Lower lobe of right lung (tissue), 2 donors: ENCODE results near the gene MASP1. TPM values are rescaled to one million over a fixed set of nuclear protein-coding genes. Genes with fewer than 3 reads are reported as not detected.

Experiments used
- ATAC-seq, 2 donors: fragments of 200-7000 bp; cut with Tn5 transposase; one replicate each; pipeline ENCODE4 v1.9.1; 2020 to 2022; ENCODE audit warnings: mild to moderate bottlenecking in 2 of 2, moderate library complexity in 2 of 2
- DNase-seq: peaks from one replicate; pipeline ENCODE4 v3.0.0-alpha.2; 2020
- H3K27ac ChIP-seq: fragments of 200-600 bp; one replicate; pipeline ENCODE4 v1.8.0; 2022
- H3K27me3 ChIP-seq: fragments of 200-600 bp; one replicate; pipeline ENCODE4 v1.8.0; 2022; ENCODE audit warnings: low read depth
- H3K36me3 ChIP-seq: fragments of 200-600 bp; one replicate; pipeline ENCODE4 v1.8.0; 2022; ENCODE audit warnings: mild to moderate bottlenecking
- H3K4me1 ChIP-seq: fragments of 200-600 bp; one replicate; pipeline ENCODE4 v1.8.0; 2022
- H3K4me3 ChIP-seq: fragments of 200-600 bp; one replicate; pipeline ENCODE4 v1.8.0; 2022; ENCODE audit warnings: mild to moderate bottlenecking
- H3K9me3 ChIP-seq: fragments of 200-600 bp; one replicate; pipeline ENCODE4 v1.8.0; 2022
- intact Hi-C: fragments of 100-400 bp; cut with DNase I; formaldehyde crosslinking; loops from one replicate; pipeline ENCODE4 v1.11.0; 2022
- total RNA-seq: library from RNA; stranded (reverse); fragmentation: NEBNext Ultra II Directional; extraction: Animal tissue kit (Norgen Biotek cat#: 25700); gene quantifications from one replicate; pipeline ENCODE4 v1.2.1, GENCODE V29; 2021
- TF ChIP-seq, protein P1 (sequence below): fragments of 200-600 bp; IDR thresholded peaks from one replicate; pipeline ENCODE4 v1.8.0; 2022; ENCODE audit warnings: antibody characterized with exemption, mild to moderate bottlenecking
- donor health status: DM: no; HTN: yes; CAD: no; lungs with severe emphysema.

Gene MASP1
- total RNA-seq, 1 donor from 2014 or later, result 4.3 TPM

DNA sequence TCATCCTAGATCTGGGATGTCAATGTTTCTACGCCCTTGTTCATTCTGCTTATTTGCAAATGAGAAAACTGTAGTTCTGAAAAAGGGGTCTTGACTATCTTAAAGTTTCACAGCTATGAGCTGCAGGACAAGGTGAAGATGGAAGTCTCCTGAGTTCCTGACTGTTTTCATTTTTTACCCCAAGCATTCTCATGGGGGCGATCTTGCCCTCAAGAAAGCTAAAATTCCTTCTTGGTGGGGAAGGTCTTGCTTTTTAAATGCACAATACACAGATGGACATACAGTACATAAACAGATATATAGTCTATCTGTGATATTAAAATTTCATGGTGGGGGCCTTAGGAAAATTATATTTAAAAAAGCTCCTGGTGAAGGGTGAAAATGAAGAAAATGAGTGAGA lies 32.4 kb downstream of the MASP1 start:
- H3K4me3 ChIP-seq, result no peak overlapping the region
- DNase-seq (no peak), ATAC-seq (no peak)
- H3K27me3 ChIP-seq, result no peaks in the 10 kb centered on the region
- H3K9me3 ChIP-seq, result no peaks in the 10 kb centered on the region
- H3K4me1 ChIP-seq, result peaks cover 8% of the 10 kb centered on the region
- H3K36me3 ChIP-seq, result no peaks in the 10 kb centered on the region
- TF ChIP-seq, protein P1, sequence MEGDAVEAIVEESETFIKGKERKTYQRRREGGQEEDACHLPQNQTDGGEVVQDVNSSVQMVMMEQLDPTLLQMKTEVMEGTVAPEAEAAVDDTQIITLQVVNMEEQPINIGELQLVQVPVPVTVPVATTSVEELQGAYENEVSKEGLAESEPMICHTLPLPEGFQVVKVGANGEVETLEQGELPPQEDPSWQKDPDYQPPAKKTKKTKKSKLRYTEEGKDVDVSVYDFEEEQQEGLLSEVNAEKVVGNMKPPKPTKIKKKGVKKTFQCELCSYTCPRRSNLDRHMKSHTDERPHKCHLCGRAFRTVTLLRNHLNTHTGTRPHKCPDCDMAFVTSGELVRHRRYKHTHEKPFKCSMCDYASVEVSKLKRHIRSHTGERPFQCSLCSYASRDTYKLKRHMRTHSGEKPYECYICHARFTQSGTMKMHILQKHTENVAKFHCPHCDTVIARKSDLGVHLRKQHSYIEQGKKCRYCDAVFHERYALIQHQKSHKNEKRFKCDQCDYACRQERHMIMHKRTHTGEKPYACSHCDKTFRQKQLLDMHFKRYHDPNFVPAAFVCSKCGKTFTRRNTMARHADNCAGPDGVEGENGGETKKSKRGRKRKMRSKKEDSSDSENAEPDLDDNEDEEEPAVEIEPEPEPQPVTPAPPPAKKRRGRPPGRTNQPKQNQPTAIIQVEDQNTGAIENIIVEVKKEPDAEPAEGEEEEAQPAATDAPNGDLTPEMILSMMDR, result no peak
- intact Hi-C loops, result no loop called here
- no peak overlapping the region for H3K27ac ChIP-seq

DNA sequence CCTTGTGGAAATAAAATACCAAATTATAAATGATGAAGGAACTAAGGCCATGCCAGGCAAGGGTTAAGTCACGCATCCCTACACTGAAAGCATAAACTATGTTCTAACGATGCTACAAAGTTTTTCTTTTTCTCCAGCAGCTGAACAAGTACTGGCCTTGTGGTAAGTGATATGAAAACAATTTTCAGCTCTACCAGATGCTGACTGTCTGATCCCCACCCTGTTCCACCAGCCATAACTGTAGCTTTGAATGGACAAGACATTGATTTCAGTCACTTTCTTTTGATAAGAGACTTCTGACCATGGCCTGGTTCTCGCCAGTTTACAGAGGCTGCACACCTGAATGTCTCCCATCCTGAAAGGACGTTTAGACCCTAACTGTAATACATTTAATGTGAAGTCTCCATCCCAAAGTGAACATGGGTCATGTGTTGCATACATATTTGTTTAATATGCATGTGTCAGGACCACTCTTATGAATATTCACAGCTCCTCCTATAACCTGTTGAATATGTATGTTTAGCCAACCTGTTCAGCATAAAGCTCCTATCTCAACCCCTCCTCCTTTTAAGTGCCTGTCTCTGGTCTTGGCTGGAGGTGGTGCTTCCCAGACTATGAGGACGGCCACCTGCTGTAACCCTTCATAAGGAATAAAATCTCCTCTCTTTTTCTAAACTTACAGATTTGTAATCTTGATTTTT lies 33.4 kb downstream of the MASP1 start:
- DNase-seq (no peak), ATAC-seq (no peak)
- Histone ChIP-seq H3K27me3 (no peaks in the 10 kb centered on the region), H3K36me3 (no peaks in the 10 kb centered on the region), H3K4me3 (no peak overlapping the region), H3K4me1 (no peaks in the 10 kb centered on the region), H3K27ac (no peak overlapping the region), H3K9me3 (no peaks in the 10 kb centered on the region)
- intact Hi-C loops, result no loop called here
- TF ChIP-seq, protein P1, result no peak

DNA sequence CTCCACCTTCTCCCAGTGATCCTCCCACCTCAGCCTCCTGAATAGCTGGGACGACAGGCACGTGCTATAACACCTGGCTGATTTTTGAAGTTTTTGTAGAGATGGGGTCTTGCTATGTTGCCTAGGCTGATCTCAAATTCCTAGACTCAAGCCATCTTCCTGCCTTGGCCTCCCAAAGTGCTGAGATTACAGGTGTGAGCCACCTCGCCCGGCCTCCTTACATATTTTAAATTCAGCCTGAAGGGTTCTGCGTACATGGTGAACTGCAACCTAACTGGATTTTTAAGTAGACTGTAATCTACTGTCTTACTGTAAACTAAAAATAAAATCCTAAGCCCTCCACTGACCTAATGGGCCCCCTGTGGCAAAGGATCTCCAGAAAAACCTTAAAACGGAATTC lies 34.1 kb downstream of the MASP1 start:
- Histone ChIP-seq H3K27ac (no peak overlapping the region), H3K9me3 (no peaks in the 10 kb centered on the region), H3K27me3 (no peaks in the 10 kb centered on the region), H3K36me3 (no peaks in the 10 kb centered on the region), H3K4me1 (no peaks in the 10 kb centered on the region), H3K4me3 (no peak overlapping the region)
- ATAC-seq (no peak), DNase-seq (no peak)
- TF ChIP-seq, protein P1, result no peak
- intact Hi-C loops, result no loop called here

DNA sequence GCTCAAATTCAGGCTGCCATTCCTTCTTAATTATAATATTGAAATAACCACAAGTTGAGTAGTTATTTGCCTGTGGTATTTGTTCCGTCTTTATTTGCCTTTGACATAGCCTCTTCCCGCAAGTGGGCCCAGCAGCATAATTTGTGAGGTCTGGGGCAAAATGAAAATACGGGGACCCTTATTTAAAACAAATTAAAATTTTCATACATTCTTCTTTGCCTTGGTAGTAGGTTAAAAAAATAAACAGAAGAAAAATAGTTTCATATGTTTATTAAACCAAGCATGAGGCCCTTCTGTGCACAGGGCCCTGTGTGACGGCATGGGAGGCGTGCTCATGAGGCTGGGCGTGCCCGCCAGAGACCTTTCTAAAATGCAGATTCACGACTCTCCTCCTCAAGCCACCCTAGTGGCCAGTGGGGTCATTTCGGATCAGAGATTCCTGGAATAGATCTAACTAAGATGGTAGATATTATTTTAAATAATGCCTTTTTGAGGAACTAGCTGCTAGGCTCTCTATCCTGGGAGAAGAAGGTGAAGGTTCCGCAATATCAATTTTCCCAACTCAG lies 35.4 kb downstream of the MASP1 start:
- ATAC-seq (no peak), DNase-seq (no peak)
- TF ChIP-seq, protein P1, result no peak
- Histone ChIP-seq H3K4me1 (no peaks in the 10 kb centered on the region), H3K9me3 (no peaks in the 10 kb centered on the region), H3K27me3 (no peaks in the 10 kb centered on the region), H3K36me3 (no peaks in the 10 kb centered on the region), H3K4me3 (no peak overlapping the region), H3K27ac (no peak overlapping the region)
- intact Hi-C loops, result no loop called here

DNA sequence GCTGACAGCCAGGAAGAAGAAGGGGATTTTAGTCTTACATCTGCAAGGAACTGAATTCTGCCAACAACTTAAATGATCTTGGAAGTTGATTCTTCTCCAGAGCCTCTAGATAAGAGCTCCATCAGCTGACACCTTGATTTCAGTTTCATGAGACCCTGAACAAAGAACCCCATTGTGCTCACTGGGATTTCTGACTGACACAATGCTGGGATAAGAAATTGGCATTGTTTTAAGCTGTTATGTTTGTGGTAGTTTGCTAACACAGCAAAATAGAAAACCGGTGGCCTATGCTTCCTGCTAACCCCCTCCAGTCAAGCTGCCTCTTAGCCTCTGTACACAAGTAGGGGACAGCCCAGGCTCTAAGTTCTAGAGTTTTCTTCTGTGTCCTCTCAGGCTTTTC lies 36.2 kb downstream of the MASP1 start:
- no peak for ATAC-seq
- DNase-seq, result no peak

More for the DNA sequence above, 36.2 kb downstream of the MASP1 start:
- H3K4me3 ChIP-seq, result no peak overlapping the region
- no peaks in the 10 kb centered on the region for H3K9me3 ChIP-seq
- H3K36me3 ChIP-seq, result no peaks in the 10 kb centered on the region
- H3K27ac ChIP-seq, result no peak overlapping the region
- no peaks in the 10 kb centered on the region for H3K27me3 ChIP-seq
- H3K4me1 ChIP-seq, result no peaks in the 10 kb centered on the region
- intact Hi-C loops, result no loop called here
- TF ChIP-seq, protein P1, result no peak
